ENCODE measurements around the gene SMC2.

DNA sequence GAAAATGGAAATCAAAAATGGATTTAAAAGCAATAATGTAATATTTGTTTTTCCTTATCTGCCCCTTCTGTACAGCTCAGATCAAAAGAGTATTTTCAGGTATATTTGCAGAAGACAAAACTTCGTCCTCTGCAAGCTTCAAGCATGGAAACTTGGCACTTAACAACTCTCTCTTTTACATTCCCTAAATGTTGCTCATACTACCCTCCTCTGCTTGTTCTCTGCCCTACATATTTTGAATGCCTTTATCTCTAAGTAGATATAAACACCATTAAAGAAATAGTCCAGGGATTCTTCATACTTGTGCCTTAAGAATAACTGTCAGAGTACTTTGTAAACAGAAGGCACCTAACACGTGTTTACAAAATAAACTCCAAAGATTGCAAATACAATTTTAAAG lies 19.2 kb upstream of the SMC2 start:
- TF ChIP-seq EP300 (IDR thresholded peaks at IDR 0.05; ENCODE audit: borderline replicate concordance in 1 of 2, control insufficient read depth in 1 of 2, low read depth in 2 of 2, low read length in 2 of 2) (no peak), SIN3A (IDR thresholded peaks at IDR 0.05; ENCODE audit: low read depth, low read length) (no peak), TCF7 (IDR thresholded peaks at IDR 0.05; ENCODE audit: borderline replicate concordance) (no peak), BRCA1 (IDR thresholded peaks at IDR 0.05; ENCODE audit: low read depth, low read length) (no peak), LARP7 (IDR thresholded peaks at IDR 0.05) (no peak)
- TF ChIP-seq, protein P1, sequence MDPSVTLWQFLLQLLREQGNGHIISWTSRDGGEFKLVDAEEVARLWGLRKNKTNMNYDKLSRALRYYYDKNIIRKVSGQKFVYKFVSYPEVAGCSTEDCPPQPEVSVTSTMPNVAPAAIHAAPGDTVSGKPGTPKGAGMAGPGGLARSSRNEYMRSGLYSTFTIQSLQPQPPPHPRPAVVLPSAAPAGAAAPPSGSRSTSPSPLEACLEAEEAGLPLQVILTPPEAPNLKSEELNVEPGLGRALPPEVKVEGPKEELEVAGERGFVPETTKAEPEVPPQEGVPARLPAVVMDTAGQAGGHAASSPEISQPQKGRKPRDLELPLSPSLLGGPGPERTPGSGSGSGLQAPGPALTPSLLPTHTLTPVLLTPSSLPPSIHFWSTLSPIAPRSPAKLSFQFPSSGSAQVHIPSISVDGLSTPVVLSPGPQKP (IDR thresholded peaks at IDR 0.05; ENCODE audit: low read depth, low read length), result no peak
- TF ChIP-seq, protein P2, sequence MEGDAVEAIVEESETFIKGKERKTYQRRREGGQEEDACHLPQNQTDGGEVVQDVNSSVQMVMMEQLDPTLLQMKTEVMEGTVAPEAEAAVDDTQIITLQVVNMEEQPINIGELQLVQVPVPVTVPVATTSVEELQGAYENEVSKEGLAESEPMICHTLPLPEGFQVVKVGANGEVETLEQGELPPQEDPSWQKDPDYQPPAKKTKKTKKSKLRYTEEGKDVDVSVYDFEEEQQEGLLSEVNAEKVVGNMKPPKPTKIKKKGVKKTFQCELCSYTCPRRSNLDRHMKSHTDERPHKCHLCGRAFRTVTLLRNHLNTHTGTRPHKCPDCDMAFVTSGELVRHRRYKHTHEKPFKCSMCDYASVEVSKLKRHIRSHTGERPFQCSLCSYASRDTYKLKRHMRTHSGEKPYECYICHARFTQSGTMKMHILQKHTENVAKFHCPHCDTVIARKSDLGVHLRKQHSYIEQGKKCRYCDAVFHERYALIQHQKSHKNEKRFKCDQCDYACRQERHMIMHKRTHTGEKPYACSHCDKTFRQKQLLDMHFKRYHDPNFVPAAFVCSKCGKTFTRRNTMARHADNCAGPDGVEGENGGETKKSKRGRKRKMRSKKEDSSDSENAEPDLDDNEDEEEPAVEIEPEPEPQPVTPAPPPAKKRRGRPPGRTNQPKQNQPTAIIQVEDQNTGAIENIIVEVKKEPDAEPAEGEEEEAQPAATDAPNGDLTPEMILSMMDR (IDR thresholded peaks at IDR 0.05 in 2 of 3, conservative IDR thresholded peaks at IDR 0.05 in 1 of 3; ENCODE audit: control insufficient read depth in 2 of 3, extremely low read depth in 1 of 3, insufficient read depth in 1 of 3, low read depth in 3 of 3, low read length in 3 of 3), result no peak
- TF ChIP-seq, protein P3, sequence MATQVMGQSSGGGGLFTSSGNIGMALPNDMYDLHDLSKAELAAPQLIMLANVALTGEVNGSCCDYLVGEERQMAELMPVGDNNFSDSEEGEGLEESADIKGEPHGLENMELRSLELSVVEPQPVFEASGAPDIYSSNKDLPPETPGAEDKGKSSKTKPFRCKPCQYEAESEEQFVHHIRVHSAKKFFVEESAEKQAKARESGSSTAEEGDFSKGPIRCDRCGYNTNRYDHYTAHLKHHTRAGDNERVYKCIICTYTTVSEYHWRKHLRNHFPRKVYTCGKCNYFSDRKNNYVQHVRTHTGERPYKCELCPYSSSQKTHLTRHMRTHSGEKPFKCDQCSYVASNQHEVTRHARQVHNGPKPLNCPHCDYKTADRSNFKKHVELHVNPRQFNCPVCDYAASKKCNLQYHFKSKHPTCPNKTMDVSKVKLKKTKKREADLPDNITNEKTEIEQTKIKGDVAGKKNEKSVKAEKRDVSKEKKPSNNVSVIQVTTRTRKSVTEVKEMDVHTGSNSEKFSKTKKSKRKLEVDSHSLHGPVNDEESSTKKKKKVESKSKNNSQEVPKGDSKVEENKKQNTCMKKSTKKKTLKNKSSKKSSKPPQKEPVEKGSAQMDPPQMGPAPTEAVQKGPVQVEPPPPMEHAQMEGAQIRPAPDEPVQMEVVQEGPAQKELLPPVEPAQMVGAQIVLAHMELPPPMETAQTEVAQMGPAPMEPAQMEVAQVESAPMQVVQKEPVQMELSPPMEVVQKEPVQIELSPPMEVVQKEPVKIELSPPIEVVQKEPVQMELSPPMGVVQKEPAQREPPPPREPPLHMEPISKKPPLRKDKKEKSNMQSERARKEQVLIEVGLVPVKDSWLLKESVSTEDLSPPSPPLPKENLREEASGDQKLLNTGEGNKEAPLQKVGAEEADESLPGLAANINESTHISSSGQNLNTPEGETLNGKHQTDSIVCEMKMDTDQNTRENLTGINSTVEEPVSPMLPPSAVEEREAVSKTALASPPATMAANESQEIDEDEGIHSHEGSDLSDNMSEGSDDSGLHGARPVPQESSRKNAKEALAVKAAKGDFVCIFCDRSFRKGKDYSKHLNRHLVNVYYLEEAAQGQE (IDR thresholded peaks at IDR 0.05; ENCODE audit: low read depth, low read length), result no peak

Data from GM12878 (cell line).